ENCODE data around the gene KLHL6.

Gene KLHL6, protein sequence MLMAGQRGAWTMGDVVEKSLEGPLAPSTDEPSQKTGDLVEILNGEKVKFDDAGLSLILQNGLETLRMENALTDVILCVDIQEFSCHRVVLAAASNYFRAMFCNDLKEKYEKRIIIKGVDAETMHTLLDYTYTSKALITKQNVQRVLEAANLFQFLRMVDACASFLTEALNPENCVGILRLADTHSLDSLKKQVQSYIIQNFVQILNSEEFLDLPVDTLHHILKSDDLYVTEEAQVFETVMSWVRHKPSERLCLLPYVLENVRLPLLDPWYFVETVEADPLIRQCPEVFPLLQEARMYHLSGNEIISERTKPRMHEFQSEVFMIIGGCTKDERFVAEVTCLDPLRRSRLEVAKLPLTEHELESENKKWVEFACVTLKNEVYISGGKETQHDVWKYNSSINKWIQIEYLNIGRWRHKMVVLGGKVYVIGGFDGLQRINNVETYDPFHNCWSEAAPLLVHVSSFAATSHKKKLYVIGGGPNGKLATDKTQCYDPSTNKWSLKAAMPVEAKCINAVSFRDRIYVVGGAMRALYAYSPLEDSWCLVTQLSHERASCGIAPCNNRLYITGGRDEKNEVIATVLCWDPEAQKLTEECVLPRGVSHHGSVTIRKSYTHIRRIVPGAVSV

DNA sequence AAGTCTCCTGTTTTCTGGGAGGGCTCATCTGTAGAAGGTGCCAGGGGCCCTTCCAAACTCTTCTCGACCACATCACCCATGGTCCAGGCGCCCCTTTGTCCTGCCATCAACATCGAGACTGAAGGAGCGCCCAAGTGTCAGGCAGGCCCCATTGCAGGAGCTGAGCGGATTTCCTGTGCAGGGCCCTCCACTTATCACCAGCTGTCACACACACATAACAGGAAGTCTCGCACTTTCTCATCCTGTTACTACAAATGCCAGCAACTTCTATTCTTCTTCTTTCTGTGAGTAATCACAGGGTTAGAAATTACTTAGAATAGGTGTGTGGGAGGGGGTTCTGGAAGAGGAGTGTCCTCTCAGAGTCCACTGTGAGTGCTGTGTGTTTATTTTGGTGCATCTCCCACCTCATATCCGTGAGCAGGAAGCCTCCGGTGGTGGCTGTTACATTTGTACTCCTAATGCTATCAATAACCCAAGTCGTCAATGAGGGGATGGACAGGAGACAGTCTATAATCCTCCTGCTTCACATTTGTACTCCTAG lies at the start of gene KLHL6:
TSS of gene KLHL6 (minus strand) at position 166 of the 541 bp plus-strand sequence. CDS start at position 113, 53 bp downstream.
- peak within 1 kb of the TSS; percentile 67 to 68 for H3K4me3 ChIP-seq (ENCODE audit: low read depth in 1 of 2, low read length in 1 of 2)
- H3K27ac ChIP-seq = peak within 1 kb of the TSS; percentile 93
- H3K27me3 ChIP-seq = no peaks in the 10 kb centered on the region
- TF ChIP-seq, protein P1, sequence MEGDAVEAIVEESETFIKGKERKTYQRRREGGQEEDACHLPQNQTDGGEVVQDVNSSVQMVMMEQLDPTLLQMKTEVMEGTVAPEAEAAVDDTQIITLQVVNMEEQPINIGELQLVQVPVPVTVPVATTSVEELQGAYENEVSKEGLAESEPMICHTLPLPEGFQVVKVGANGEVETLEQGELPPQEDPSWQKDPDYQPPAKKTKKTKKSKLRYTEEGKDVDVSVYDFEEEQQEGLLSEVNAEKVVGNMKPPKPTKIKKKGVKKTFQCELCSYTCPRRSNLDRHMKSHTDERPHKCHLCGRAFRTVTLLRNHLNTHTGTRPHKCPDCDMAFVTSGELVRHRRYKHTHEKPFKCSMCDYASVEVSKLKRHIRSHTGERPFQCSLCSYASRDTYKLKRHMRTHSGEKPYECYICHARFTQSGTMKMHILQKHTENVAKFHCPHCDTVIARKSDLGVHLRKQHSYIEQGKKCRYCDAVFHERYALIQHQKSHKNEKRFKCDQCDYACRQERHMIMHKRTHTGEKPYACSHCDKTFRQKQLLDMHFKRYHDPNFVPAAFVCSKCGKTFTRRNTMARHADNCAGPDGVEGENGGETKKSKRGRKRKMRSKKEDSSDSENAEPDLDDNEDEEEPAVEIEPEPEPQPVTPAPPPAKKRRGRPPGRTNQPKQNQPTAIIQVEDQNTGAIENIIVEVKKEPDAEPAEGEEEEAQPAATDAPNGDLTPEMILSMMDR (IDR thresholded peaks at IDR 0.05) = no peak
- H3K4me1 ChIP-seq (ENCODE audit: control insufficient read depth in 1 of 2, insufficient read depth in 1 of 2, low read depth in 1 of 2, low read length in 1 of 2) = peaks cover 56 to 57% of the 10 kb centered on the region in 2 experiments
- no peaks in the 10 kb centered on the region for H3K36me3 ChIP-seq
- H3K9me3 ChIP-seq = no peaks in the 10 kb centered on the region

DNA sequence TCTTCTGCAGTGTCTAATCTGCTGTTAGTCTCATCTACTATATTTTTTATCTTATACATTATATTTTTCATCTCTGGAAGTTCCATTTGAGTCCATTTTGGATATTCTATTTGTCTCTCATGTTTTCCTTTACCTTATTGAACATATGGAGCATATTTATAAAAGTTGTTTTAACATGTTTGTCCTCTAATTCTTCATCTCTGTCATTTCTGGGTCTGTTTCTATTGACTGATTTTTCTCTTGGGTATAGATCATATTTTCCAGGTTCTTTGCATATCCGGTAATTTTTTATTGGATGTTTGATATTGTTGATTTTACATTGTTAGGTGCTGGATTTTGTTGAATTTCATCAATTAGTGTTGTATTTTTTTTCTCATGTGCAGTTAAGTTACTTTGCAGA lies 42.5 kb upstream of the KLHL6 start:
- H3K27ac ChIP-seq = no peak overlapping the region
- no peaks in the 10 kb centered on the region for H3K36me3 ChIP-seq
- H3K27me3 ChIP-seq = no peaks in the 10 kb centered on the region
- TF ChIP-seq, protein P1 (IDR thresholded peaks at IDR 0.05) = no peak
- no peaks in the 10 kb centered on the region for H3K4me1 ChIP-seq (ENCODE audit: control insufficient read depth in 1 of 2, insufficient read depth in 1 of 2, low read depth in 1 of 2, low read length in 1 of 2)
- no peaks in the 10 kb centered on the region for H3K9me3 ChIP-seq
- no peak overlapping the region for H3K4me3 ChIP-seq (ENCODE audit: low read depth in 1 of 2, low read length in 1 of 2)

DNA sequence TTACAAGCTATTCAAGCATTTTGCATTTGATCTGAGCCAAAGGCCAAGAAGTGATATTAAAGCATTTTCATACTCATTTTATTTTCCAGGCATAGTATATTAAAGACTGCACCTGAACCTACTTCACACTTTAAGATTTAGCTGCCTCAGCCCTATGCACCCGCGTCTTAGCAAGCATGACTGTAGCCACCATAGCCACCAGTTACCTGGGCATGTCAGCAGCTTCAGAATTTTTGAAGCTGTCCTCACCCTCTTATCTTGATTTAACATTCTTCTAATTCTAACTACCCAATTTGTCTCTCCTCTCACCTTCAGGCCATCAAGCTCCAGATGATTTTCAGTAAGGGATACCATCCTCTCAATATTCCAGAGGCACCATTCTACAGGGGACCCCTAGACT lies 39.1 kb upstream of the KLHL6 start:
- no peaks in the 10 kb centered on the region for H3K27me3 ChIP-seq
- no peaks in the 10 kb centered on the region for H3K36me3 ChIP-seq
- H3K27ac ChIP-seq = no peak overlapping the region
- peaks cover 3 to 6% of the 10 kb centered on the region in 2 experiments for H3K4me1 ChIP-seq (ENCODE audit: control insufficient read depth in 1 of 2, insufficient read depth in 1 of 2, low read depth in 1 of 2, low read length in 1 of 2)
- no peak overlapping the region for H3K4me3 ChIP-seq (ENCODE audit: low read depth in 1 of 2, low read length in 1 of 2)
- H3K9me3 ChIP-seq = no peaks in the 10 kb centered on the region
- TF ChIP-seq, protein P1 (IDR thresholded peaks at IDR 0.05) = no peak

DNA sequence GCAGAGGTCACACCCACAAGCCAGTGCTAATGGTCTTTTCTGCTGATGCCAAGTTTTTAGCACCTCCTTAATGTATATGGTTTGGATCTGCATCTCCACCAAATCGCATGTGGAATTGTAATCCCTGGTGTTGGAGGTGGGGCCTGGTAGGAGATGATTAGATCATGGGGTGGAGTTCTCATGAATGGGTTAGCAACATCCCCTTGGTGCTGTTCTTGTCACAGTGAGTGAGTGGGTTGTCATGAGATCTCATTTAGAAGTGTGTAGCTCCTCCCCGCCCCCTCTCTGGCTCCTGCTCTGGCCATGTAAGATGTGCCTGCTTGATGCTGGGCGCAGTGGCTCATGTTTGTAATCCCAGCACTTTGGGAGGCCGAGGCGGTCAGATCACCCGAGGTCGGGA lies 37.3 kb upstream of the KLHL6 start:
- Histone ChIP-seq H3K9me3 (no peaks in the 10 kb centered on the region), H3K4me1 (ENCODE audit: control insufficient read depth in 1 of 2, insufficient read depth in 1 of 2, low read depth in 1 of 2, low read length in 1 of 2) (peaks cover 3 to 6% of the 10 kb centered on the region in 2 experiments), H3K27ac (no peak overlapping the region), H3K4me3 (ENCODE audit: low read depth in 1 of 2, low read length in 1 of 2) (no peak overlapping the region), H3K27me3 (no peaks in the 10 kb centered on the region), H3K36me3 (no peaks in the 10 kb centered on the region)
- TF ChIP-seq, protein P1 (IDR thresholded peaks at IDR 0.05) = no peak

DNA sequence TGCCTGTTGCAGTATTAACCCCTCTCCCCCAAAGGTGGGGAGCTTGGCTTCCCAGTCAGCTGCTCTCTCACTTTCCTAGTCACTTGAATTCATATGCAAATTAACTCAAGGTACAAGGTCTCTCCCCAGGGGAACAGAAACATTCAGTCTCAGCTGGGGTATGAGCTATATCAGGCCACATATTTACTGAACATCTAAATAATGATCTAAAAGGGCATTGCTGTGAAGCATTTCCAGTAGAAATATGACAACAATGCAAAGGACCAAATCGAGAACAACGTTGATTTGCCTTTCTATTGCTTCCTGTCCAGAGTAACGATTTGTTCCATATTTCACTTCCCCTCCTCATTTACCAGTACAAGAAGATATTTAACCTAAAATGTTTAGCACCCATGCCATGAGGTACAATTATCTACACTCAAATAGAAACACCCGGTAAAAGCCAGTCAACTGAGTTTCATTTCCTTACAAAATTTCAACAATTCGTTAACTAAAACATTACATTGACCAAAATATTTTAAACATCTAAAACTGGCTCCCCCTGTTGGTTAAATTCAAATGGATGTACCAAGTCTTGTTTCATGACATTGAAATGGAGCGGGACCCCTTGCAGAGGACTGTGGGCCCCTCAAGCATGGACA lies 36.5 kb upstream of the KLHL6 start:
- no peaks in the 10 kb centered on the region for H3K27me3 ChIP-seq
- TF ChIP-seq, protein P1 (IDR thresholded peaks at IDR 0.05) = no peak
- H3K4me3 ChIP-seq (ENCODE audit: low read depth in 1 of 2, low read length in 1 of 2) = no peak overlapping the region

More for the DNA sequence above, 36.5 kb upstream of the KLHL6 start:
- H3K36me3 ChIP-seq = no peaks in the 10 kb centered on the region
- H3K27ac ChIP-seq = no peak overlapping the region
- no peaks in the 10 kb centered on the region for H3K9me3 ChIP-seq
- H3K4me1 ChIP-seq (ENCODE audit: control insufficient read depth in 1 of 2, insufficient read depth in 1 of 2, low read depth in 1 of 2, low read length in 1 of 2) = peaks cover 11 to 12% of the 10 kb centered on the region in 2 experiments

Measured in neutrophil (primary cell).